CD4-positive, CD25-positive, alpha-beta regulatory T cell (primary cell): ENCODE results near the gene CIDEB. TPM values are rescaled to one million over a fixed set of nuclear protein-coding genes. Genes with fewer than 3 reads are reported as not detected.
A peak's percentile ranks its signal among the peaks of the same experiment; 100 is the strongest.

Experiments
- ATAC-seq, 2 donors: fragments of 150-1000 bp; cut with Tn5 transposase; one replicate each; pipeline ENCODE4 v1.10.0; 2021; ENCODE audit warnings: low read depth in 2 of 2, moderate number of reproducible peaks in 2 of 2, moderate library complexity in 1 of 2
- DNase-seq, 3 donors: peaks; one replicate each; pipeline versions ENCODE4 v3.0.0 to v3.0.0-alpha.2; 2012 to 2022; ENCODE audit warnings: mixed read lengths in 1 of 3
- H3K27ac ChIP-seq: one replicate; pipeline ENCODE4 v1.7.0; 2013; ENCODE audit warnings: mild to moderate bottlenecking, low read length; ENCODE audit not compliant: insufficient read depth, poor library complexity, severe bottlenecking
- H3K27me3 ChIP-seq: one replicate; pipeline ENCODE4 v1.7.0; 2013; ENCODE audit warnings: low read length; ENCODE audit not compliant: control insufficient read depth, insufficient read depth
- H3K36me3 ChIP-seq: one replicate; pipeline ENCODE4 v1.7.0; 2013; ENCODE audit warnings: mild to moderate bottlenecking, low read length, moderate library complexity; ENCODE audit not compliant: control insufficient read depth, insufficient read depth
- H3K4me1 ChIP-seq: 2 replicates; pipeline ENCODE4 v1.7.0; 2013; ENCODE audit warnings: mild to moderate bottlenecking, low read length; ENCODE audit not compliant: insufficient read depth, control insufficient read depth, poor library complexity, severe bottlenecking
- H3K4me3 ChIP-seq: one replicate; pipeline ENCODE4 v1.7.0; 2013; ENCODE audit warnings: low read depth, mild to moderate bottlenecking, low read length, moderate library complexity
- H3K9me3 ChIP-seq, 2 experiments: 1 replicate in 1 of 2; 2 replicates in 1 of 2; pipeline ENCODE4 v1.7.0; 2013; ENCODE audit warnings: low read length in 2 of 2, mild to moderate bottlenecking in 1 of 2, moderate library complexity in 1 of 2; ENCODE audit not compliant: control insufficient read depth in 2 of 2
- H3K27ac Mint-ChIP-seq, 3 donors: one replicate each; pipeline ENCODE4 v1.8.0; 2020 to 2022; ENCODE audit warnings: mild to moderate bottlenecking in 3 of 3, mixed read lengths in 3 of 3, moderate library complexity in 2 of 3
- H3K27me3 Mint-ChIP-seq: one replicate; pipeline ENCODE4 v1.8.0; 2022; ENCODE audit warnings: mild to moderate bottlenecking, mixed read lengths
- H3K36me3 Mint-ChIP-seq: one replicate; pipeline ENCODE4 v1.8.0; 2020; ENCODE audit warnings: mixed read lengths
- H3K4me1 Mint-ChIP-seq, 4 donors: one replicate each; pipeline ENCODE4 v1.8.0; 2020 to 2022; ENCODE audit warnings: mixed read lengths in 4 of 4, mild to moderate bottlenecking in 1 of 4
- H3K4me3 Mint-ChIP-seq, 4 donors: one replicate each; pipeline ENCODE4 v1.8.0; 2020 to 2022; ENCODE audit warnings: mild to moderate bottlenecking in 4 of 4, mixed read lengths in 4 of 4, moderate library complexity in 3 of 4
- H3K9me3 Mint-ChIP-seq, 7 donors: one replicate each; pipeline ENCODE4 v1.8.0; 2020 to 2022; ENCODE audit warnings: mixed read lengths in 7 of 7, mild to moderate bottlenecking in 3 of 7, moderate library complexity in 2 of 7
- polyA plus RNA-seq, 4 donors: library from polyadenylated mRNA; unstranded; fragments of 300-500 nt; fragmentation: Illumina TruSeq; gene quantifications; one replicate each; pipeline ENCODE4 v1.2.3, GENCODE V29; 2021
- total RNA-seq: library from RNA; stranded (reverse); gene quantifications from one replicate; pipeline ENCODE4 v1.2.3, GENCODE V29; 2022

Gene CIDEB
- total and polyA plus RNA-seq, 5 donors from 2014 or later = 8.9 to 13.6 (median 10.3) TPM

GRCh38 chr14:24348186-24348585, 40.4 kb upstream of the CIDEB start:
- Mint-ChIP-seq H3K27ac (no peak overlapping the region), H3K4me3 (no peak overlapping the region), H3K4me1 (peaks cover 0 to 3% (median 0%) of the 10 kb centered on the region in 4 donors), H3K9me3 (no peaks in the 10 kb centered on the region), H3K27me3 (peaks cover 60% of the 10 kb centered on the region), H3K36me3 (peaks cover 4% of the 10 kb centered on the region)
- H3K27me3 ChIP-seq = peaks cover 25% of the 10 kb centered on the region
- no peak overlapping the region for H3K27ac ChIP-seq
- H3K4me3 ChIP-seq = no peak overlapping the region
- no peak for DNase-seq
- no peak for ATAC-seq
- no peaks in the 10 kb centered on the region for H3K9me3 ChIP-seq
- H3K36me3 ChIP-seq = no peaks in the 10 kb centered on the region
- H3K4me1 ChIP-seq = no peaks in the 10 kb centered on the region

GRCh38 chr14:24347134-24347533, 39.4 kb upstream of the CIDEB start:
- Histone ChIP-seq H3K27ac (no peak overlapping the region), H3K36me3 (no peaks in the 10 kb centered on the region), H3K27me3 (peaks cover 25% of the 10 kb centered on the region), H3K9me3 (no peaks in the 10 kb centered on the region), H3K4me1 (no peaks in the 10 kb centered on the region), H3K4me3 (no peak overlapping the region)
- no peak for ATAC-seq
- no peaks in the 10 kb centered on the region for H3K4me1 Mint-ChIP-seq
- DNase-seq = no peak
- H3K27me3 Mint-ChIP-seq = peaks cover 62% of the 10 kb centered on the region
- peaks cover 0 to 2% (median 0%) of the 10 kb centered on the region in 7 donors for H3K9me3 Mint-ChIP-seq
- peaks cover 4% of the 10 kb centered on the region for H3K36me3 Mint-ChIP-seq
- H3K4me3 Mint-ChIP-seq = no peak overlapping the region
- H3K27ac Mint-ChIP-seq = no peak overlapping the region

GRCh38 chr14:24343795-24344660, 36.3 kb upstream of the CIDEB start:
- Histone ChIP-seq H3K4me3 (no peak overlapping the region), H3K27ac (no peak overlapping the region), H3K4me1 (peaks cover 11% of the 10 kb centered on the region), H3K27me3 (peaks cover 7% of the 10 kb centered on the region), H3K9me3 (no peaks in the 10 kb centered on the region), H3K36me3 (no peaks in the 10 kb centered on the region)
- ATAC-seq (no peak), DNase-seq (no peak)
- H3K9me3 Mint-ChIP-seq = peaks cover 0 to 2% (median 0%) of the 10 kb centered on the region in 7 donors
- peaks cover 53% of the 10 kb centered on the region for H3K27me3 Mint-ChIP-seq
- peaks cover 0 to 13% (median 7%) of the 10 kb centered on the region in 4 donors for H3K4me1 Mint-ChIP-seq
- no peaks in the 10 kb centered on the region for H3K36me3 Mint-ChIP-seq
- no peak overlapping the region for H3K4me3 Mint-ChIP-seq
- no peak overlapping the region for H3K27ac Mint-ChIP-seq

DNA sequence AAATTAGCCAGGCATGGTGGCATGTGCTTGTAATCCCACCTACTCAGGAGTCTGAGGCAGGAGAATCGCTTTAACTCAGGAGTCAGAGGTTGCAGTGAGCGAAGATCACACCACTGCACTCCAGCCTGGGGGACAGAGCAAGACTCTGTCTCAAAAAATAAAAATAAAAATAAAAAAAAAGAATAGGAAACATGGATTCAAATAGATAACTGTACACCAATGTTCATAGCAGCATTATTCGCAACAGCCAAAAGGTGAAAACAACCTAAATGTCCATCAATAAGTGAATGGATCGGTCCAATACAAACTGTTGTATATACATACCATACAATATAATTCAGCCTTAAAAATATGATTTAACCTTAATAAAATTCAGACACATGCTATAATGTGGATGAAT, 35.1 kb upstream of the CIDEB start:
- Histone ChIP-seq H3K4me1 (peaks cover 18% of the 10 kb centered on the region), H3K27me3 (peaks cover 7% of the 10 kb centered on the region), H3K36me3 (peaks cover 4% of the 10 kb centered on the region), H3K9me3 (no peaks in the 10 kb centered on the region), H3K4me3 (no peak overlapping the region), H3K27ac (no peak overlapping the region)
- H3K9me3 Mint-ChIP-seq = peaks cover 0 to 2% (median 0%) of the 10 kb centered on the region in 7 donors
- DNase-seq (no peak), ATAC-seq (no peak)
- no peak overlapping the region for H3K4me3 Mint-ChIP-seq
- no peak overlapping the region for H3K27ac Mint-ChIP-seq
- peaks cover 7% of the 10 kb centered on the region for H3K36me3 Mint-ChIP-seq
- H3K4me1 Mint-ChIP-seq = peaks cover 0 to 24% (median 15%) of the 10 kb centered on the region in 4 donors
- H3K27me3 Mint-ChIP-seq = peaks cover 53% of the 10 kb centered on the region

GRCh38 chr14:24340606-24341005, 32.8 kb upstream of the CIDEB start:
- Mint-ChIP-seq H3K4me3 (peak overlapping the region; percentile 76 to 98 (median 96)), H3K27ac (no peak overlapping the region), H3K36me3 (peaks cover 25% of the 10 kb centered on the region)

GRCh38 chr14:24339284-24340151, 31.7 kb upstream of the CIDEB start, which contains the start of gene RIPK3:
Gene RIPK3 (minus strand): TSS chr14:24339991. CDS start chr14:24339826, 165 bp downstream.
- Mint-ChIP-seq H3K9me3 (peaks cover 0 to 2% (median 0%) of the 10 kb centered on the region in 7 donors), H3K4me1 (peaks cover 0 to 40% (median 25%) of the 10 kb centered on the region in 4 donors), H3K36me3 (peaks cover 25% of the 10 kb centered on the region), H3K4me3 (peak within 1 kb of the TSS; percentile 94 to 98 (median 97)), H3K27ac (peak within 1 kb of the TSS; percentile 86 to 97 (median 91)), H3K27me3 (peaks cover 51% of the 10 kb centered on the region)
- Histone ChIP-seq H3K27me3 (no peaks in the 10 kb centered on the region), H3K36me3 (peaks cover 18% of the 10 kb centered on the region), H3K4me3 (peak within 1 kb of the TSS; percentile 93), H3K4me1 (peaks cover 25% of the 10 kb centered on the region), H3K9me3 (no peaks in the 10 kb centered on the region), H3K27ac (peak within 1 kb of the TSS; percentile 66)
- peak; percentile 56 to 84 (median 70) for DNase-seq
- peak; percentile 93 to 96 for ATAC-seq

More at GRCh38 chr14:24340606-24341005, 32.8 kb upstream of the CIDEB start:
- Histone ChIP-seq H3K27me3 (no peaks in the 10 kb centered on the region), H3K27ac (no peak overlapping the region), H3K4me1 (peaks cover 18% of the 10 kb centered on the region), H3K9me3 (no peaks in the 10 kb centered on the region), H3K36me3 (peaks cover 18% of the 10 kb centered on the region), H3K4me3 (no peak overlapping the region)
- no peak for DNase-seq
- Mint-ChIP-seq H3K9me3 (peaks cover 0 to 2% (median 0%) of the 10 kb centered on the region in 7 donors), H3K27me3 (peaks cover 50% of the 10 kb centered on the region), H3K4me1 (peaks cover 0 to 33% (median 22%) of the 10 kb centered on the region in 4 donors)
- no peak for ATAC-seq

DNA sequence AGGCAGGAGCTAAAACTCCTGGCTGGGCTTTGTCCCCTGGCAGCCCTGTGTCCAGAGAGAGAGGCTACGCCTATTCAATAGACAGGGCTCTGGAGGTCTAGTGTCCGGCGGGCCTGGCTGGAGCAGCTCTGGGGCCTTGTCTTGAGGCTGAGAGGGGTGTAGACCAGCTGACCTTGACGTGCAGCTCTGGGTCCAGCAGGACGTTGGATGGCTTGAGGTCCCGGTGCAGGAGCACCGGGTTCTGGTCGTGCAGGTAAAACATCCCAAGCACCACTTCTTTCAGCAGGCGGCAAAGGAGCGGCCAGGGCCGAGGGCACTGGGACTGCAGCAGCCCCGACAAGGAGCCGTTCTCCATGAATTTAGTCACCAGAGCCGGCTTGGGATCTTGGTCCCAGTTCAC, 31.1 kb upstream of the CIDEB start:
- Mint-ChIP-seq H3K4me3 (peak overlapping the region; percentile 86 to 98 (median 97)), H3K9me3 (peaks cover 0 to 2% (median 0%) of the 10 kb centered on the region in 7 donors), H3K36me3 (peaks cover 25% of the 10 kb centered on the region), H3K27ac (peak overlapping the region in 2 of 3 donors; percentile 44 to 97), H3K4me1 (peaks cover 0 to 46% (median 25%) of the 10 kb centered on the region in 4 donors), H3K27me3 (peaks cover 54% of the 10 kb centered on the region)
- H3K4me3 ChIP-seq = peak overlapping the region; percentile 35
- peaks cover 1% of the 10 kb centered on the region for H3K27me3 ChIP-seq
- ATAC-seq (no peak), DNase-seq (no peak)
- no peaks in the 10 kb centered on the region for H3K9me3 ChIP-seq
- H3K36me3 ChIP-seq = peaks cover 18% of the 10 kb centered on the region
- H3K27ac ChIP-seq = no peak overlapping the region
- H3K4me1 ChIP-seq = peaks cover 32% of the 10 kb centered on the region
